ENCODE data around the gene RIN3.
A peak's percentile ranks its signal among the peaks of the same experiment; 100 is the strongest.

Gene RIN3

DNA sequence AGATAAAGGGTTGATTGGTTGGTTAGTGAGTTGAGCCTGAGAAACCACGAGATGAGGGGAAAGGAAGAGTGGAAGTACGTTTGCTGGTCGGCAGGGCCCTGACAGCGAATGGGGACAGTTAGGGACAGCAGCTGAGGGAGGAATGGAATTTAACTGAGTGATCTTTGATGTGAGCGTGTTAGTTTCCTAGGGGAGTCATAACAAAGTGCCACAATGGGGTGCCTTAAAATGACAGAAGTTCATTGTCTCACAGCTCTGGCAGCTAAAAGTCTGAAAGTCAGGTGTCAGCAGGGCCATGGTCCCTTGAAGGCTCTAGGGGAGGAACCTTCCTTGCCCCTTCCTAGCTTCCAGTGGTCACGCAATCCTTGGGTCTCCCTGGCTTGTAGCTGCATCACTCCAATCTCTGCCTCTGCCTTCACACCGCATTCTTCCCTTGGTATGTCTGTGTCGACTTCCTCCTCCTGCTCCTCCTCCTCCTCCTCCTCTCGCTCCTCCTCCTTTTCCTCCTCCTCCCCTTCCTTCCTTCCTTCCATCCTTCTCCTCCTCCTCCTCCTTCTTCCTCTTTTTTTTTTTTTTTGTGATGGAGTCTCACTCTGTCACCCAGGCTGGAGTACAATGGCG, 26.0 kb upstream of the RIN3 start:
- no peak for DNase-seq (ENCODE audit: low read depth, low spot score)

DNA sequence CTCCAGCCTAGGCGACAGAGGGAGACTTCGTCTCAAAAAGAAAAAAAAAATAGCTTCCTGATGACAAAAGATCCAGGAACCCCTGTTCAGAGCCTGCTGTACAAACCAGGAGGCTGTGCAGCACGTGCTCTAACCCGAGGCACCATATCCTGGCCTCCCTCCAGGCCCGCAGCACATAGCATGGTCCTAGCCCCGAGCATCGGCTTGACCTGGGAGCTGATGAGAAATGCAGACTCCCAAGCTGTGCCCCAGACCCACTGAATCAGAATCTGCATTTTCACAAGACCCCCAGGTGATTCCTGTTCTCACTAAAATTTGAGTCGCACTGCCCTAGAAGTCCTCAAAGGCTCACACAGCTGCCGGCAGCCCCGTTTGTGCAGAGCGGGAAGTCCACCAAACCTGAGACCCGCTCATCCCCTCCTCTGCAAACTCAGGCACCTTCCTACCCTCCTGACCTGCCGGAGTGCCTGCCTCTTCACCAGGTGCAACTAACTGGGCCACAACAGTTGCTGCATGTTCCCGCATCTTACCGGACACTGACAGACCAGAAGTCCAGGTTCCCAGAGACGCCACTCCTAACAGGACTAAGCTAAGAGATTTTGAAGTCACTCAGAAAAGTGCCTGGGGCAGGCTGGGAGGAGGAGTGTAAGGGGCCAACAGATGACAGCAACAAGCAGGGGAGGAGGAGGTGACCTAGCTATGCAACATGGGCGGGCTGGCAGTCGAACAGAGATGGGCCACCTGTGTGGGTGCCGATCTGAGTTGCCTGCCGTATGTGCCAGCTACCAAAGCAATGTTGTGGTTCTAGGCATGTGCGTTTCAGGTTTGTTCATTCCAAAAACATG, 24.0 kb upstream of the RIN3 start:
- no peak for DNase-seq (ENCODE audit: low read depth, low spot score)

DNA sequence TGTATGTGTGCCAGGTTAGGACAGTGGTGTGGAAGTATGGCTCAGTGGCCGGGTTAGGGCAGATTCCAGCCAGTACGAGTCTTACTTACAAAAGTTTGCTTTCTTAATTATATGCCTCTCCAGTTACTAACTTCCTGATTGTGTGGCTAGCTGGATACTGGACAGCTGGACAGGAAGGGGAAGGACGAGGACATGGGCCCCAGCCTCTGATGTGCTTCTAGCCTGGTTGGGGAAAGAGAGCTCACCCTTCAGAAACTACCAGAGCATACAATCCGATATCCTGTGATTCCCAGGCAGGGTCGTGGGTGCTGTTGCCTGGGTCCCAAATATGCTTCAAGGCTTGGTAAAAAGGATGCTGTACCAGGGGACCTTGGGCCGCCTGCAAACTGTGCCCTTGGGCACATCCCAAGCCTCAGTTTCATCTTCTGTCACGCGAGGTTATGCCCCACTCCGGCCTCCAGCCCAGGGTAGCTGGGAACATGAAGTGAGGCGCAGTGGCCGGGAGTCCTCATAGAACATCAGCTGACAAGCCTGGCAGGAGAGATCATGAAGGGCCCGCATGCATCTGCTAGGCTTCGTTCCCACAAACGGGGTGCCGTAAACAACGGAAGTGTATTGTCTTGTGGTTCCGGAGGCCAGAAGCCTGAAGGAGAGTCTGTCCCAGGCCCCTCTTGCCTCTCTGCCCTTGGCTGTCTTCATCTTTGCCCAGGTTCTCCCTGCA, 23.2 kb upstream of the RIN3 start:
- no peak for DNase-seq (ENCODE audit: low read depth, low spot score)

DNA sequence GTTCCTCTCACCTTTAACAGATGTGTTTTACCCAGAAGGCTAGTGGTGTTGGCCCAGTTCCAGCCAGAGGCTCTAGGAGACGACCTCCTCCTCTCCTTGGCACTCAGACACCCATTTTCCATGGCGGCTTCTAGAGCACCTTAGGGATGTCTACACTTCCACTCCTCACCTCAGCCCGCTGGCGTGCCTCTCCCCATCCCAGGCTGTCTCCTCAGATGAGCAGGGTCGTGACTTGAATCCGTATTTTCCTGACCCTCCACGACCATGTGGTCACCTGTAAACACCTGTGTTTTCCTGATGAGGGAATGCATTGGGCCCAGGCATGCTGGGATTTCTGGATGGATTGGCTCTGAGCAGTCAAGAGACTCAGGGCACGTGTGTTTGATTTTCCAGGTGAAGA, 21.8 kb upstream of the RIN3 start:
- DNase-seq (ENCODE audit: low read depth, low spot score) = no peak

DNA sequence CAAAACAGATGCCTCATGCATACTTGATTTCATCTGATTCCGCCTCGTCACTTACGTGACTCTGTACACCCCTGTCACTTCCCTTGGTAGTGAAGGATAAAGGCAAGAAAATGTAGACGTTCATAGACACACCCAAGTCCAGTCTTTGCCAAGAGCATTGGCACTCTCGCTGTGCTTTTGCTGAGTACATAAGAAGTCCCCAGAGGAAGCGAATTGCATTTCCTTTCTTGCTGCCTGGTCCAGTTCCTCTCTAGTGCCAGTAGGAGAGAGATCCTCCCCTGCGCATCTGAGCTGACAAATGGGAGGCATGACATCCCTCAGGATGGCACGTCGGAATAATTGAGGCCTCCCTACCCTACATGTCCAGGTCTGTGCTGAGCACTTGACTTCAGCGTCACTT, 21.3 kb upstream of the RIN3 start:
- no peak for DNase-seq (ENCODE audit: low read depth, low spot score)

DNA sequence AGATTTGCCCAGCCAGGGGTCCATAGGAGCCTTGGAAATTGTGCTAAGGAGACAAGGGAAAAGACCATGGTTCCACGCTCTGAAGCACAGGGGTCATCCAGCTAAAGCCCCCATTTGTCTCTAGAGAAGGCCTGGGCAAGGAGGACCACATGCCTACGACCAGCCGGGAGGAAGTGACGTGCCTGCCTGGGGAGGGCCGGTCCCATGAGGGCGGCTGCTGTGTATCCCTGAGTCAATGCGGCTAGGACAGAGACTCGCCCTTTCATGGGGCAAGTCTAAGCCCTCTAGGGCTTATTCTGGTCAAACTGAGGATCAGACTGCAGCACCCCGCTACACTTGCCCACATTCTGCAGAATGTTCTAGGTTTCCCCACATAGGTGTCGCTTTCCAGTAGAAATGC, 20.6 kb upstream of the RIN3 start:
- DNase-seq (ENCODE audit: low read depth, low spot score) = no peak

DNA sequence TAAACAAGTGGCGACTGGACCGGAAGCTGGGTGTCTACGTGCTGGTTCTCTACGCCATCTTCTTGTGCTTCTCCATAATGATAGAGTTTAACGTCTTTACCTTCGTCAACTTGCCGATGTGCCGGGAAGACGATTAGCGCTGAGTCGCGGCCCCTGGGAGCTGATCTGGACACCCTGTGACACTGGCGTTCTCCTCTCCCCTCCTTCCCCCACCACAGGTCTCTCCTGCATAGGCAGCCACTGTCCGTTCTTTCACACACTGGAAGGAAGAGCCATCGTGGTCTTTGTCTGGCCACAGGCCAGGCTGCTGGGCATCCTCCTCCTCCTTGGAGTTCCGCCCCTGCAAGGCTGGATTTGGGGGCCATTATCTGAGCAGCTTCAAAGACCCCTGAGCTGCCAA, 20.1 kb upstream of the RIN3 start:
- DNase-seq (ENCODE audit: low read depth, low spot score) = no peak

DNA sequence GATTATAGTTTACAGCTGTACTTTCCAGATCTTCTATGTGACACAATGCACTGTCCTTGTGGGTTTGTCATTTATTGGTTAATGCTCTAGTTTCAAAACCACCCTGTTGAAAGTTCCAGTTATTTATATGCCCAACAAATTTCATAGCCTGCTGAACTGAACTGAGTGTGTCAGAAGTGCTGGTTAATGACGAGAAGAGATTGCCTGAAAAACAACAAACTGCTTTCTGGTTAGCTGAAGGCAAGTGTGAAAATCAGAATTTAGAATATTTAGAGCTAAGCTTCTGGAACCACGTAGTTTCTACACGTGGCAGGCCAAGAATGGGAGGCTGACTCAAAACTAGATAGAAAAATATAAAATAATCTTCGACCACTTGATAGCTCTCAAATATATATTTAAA, 19.1 kb upstream of the RIN3 start:
- DNase-seq (ENCODE audit: low read depth, low spot score) = no peak

DNA sequence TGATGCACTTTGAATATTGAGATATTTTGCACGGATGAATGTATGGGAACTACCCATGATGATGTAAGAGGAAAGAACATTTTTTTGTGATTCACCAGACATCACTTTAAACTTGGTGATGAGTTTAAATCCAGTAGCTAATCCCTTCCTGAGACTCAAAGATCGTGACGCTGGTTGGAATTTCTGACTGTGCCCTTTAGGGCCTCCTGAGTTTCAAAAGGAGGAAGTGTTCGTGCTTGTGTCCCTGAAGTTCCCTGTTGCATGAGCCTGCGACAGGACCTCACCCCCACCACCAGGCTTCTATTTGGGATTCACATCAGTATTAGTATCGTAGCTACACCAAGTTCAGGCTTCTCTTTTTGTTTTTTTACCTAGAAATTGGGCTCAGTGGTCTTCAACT, 18.6 kb upstream of the RIN3 start:
- DNase-seq (ENCODE audit: low read depth, low spot score) = no peak

DNA sequence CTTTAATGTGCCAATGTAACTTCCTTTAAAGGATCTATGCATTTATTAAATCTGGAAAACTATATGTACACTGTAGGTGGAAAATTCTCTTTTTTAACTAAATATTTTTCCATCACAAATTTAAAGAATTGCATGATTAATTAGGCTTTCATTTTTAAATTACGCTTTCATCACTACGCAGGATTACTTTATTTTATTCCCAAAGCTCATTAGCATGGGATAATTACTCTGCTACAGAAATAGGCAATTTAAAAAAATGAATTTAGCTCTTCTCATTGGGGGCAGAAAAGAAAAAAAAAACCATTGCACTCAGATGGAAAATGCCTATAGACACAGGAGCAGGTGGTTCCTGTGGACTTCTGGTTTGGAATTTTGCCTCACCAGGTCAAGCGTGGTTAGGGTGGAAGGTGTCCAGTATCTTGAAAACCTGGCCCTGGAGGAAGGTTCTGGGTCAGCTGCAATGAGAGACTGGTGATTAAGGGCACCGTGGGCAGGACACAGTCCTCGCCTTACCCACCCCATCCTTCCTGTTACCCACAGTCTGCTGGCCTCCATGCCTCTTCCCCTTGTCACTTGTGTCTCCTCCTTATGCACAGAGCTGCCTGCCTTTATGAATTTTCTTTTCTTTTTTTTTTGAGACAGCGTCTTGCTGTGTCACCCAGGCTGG, 17.3 kb upstream of the RIN3 start:
- no peak for DNase-seq (ENCODE audit: low read depth, low spot score)

DNA sequence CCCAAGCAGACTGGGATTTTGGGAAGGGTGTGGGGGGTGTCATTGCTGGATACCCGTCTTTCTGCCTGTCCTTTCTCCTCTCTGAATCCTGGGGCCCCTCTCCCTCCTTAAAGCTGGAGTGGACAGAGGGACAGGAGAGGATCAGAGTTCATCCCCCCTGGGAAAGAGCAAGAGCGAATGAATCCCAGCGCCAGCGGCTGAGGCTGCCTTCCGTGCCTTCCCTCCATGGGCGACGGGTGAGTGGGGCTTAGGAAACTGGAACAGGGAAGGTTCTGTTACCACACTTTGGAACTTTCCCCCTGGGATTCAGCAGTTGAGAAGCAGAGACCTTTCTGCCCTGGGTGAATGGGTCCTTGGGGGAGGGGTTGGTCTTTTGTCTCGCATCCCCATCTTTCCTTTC, 16.2 kb upstream of the RIN3 start:
- DNase-seq (ENCODE audit: low read depth, low spot score) = no peak

DNA sequence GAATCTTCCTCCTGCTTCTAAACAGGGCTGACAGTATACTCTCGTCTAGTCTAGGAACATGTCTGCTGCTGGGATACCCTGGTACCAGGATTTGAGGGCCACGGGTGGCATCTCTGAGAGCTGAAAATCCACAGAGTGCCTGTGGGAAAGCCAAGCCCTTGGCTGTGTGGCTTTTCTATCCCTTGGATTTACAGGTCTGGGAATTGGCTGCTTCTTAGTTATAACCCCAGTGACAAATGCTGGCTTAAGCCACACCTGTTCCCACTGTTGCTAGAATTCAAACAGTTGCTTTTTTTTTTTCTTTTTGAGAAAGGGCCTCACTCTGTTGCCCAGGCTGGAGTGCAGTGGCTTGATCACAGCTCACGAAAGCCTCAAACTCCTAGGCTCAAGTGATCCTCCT, 14.3 kb upstream of the RIN3 start:
- no peak for DNase-seq (ENCODE audit: low read depth, low spot score)

DNA sequence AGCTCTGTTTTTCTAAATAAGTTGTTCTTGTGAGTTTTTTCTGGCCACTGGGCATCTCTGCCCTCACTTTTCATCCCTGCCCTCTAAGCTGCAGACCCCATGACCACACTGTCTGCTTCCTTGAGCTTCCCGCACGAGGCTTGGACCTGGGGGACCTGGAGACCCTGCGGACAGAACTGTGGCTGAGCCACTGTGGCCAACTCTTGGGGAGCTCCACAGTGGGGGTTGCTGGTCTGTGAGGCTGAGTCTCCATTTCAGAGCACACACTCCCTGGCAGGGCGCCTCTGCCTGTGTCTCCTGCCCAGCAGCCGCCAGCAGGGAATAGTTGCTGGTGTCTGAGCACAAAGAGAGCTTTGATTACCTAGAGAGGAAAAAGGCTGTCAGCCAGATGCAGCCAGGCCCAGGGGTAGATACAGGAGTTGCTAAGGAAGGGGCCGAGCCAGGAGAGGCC, 13.1 kb upstream of the RIN3 start:
- peak; percentile 67 for DNase-seq (ENCODE audit: low read depth, low spot score)

DNA sequence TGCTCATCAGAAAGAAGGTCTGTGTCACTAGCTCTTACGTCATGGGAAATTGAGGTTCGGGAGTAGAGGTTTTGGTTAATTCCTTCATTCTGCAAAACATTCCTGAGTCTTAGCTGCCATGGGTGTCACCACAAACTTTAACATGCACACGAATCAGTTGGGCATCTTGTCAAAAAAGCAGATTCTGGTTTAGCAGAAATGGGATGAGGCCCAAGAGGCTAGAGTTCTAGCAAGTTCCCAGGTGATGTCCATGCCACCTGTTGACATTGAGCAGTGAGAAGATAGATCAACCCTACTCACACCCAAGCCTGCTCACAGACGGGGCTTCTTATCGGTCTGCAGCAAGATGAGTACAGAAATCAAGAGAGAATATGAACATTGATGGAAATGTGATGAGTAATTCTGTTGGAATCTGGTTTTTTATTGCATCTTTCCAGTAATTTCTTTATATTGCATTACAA, 11.7 kb upstream of the RIN3 start:
- peak; percentile 81 for DNase-seq (ENCODE audit: low read depth, low spot score)

DNA sequence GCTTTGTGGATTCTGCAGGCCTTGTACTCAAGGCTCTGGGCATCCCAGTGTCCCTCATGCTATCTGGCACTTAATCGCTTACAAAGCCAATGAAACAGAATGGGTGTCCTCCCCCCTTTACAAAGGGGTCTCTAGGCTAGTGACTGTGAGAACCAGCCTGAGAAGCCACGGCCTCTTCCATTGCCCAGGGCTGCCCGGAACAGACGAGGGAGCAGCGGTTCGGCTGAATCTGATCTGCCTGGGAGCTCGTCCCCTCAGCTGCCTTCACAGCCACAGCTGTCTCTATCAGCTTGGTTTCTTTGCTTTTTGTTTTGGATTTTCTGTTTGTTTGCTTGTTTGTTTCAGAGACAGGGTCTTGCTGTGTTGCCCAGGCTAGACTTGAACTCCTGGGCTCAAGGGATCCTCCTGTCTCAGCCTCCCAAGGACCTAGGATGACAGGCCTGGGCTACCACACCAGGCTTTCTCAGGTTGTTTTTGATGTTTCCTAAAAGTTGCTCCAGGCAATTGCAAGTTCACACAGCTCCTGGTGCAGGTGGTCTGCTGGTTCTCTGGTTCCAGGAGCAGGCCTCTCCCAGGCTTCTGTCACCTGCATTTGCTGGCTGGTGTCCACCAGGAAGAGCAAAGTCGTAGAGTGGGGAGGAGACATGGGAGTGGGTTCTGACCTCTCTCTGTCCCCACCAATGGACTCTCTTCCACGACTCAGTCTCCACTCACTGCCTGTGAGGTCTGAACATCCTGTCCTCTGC, 10.9 kb upstream of the RIN3 start:
- DNase-seq (ENCODE audit: low read depth, low spot score) = no peak

DNA sequence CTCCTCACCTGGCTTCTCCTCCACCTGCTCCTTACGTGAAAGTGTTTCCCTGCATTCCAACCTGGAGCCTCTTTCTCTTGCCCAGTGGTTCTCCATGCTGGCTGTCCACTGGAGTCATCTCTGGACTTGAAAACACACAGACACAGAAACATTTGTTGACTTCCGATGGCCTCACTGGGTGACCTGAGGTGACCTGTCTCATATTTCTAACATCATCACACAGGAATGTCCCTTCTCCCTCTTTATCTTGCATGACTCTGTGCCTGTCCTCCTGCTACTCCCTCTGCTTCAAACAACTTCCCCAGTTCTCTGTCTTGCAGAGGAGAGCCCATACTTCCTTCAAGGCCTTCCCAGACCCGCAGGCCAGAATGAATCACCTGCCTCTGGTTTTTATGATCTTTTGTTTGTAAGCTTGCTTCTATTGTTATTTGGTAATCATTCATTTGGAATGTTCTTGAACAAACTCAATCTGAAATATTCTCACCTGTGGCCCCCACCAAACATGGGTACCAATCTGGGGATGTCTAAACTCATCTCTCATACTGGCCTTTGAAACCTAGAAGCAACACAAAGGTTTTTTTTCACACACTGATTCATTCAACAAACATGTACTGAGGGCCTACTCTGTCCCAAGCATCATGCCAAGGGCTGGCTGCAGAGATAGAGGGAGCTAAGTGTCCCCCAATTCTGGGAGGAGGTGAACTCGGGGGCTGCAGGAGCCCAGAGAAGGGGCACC, 9.7 kb upstream of the RIN3 start:
- peak; percentile 53 for DNase-seq (ENCODE audit: low read depth, low spot score)

DNA sequence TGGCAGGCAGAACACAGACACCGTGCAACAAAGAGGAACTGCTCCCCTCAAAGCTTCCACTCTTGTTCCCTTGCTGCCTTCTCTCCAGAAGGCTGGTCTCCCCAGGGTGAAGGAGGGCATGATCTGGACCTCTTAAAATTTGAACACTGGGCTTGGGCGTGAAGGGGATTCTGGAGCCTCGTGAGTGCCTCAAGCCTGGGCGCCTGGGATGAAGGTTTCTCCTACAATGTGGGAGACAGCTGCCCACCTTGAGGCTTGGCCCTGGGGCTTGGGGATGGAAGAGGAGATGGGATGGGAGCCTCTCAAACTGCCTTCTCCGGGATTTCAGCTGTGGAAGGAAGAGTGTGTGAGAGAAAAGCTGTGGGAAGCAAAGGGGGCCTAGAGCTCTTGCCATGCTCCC, 7.8 kb upstream of the RIN3 start:
- no peak for DNase-seq (ENCODE audit: low read depth, low spot score)

DNA sequence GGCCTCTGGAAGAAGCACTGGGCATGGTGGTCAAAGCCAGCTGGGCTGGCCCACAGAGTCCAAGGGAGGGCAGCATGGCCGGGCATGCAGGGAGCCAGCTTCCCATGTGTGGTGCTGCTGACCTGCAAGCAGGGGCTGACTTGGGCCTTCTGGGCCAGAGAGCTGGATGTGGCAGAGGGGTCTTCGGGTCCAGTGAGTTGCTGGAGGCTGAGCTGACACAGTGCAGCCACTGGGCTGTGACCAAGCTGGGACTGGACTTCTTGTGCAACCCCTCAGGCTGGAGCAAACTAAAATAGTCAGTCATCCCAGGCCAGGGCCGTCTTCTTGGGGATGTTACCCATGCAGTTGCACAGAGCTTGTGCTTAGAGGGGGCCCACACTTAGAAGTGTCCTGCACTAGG, 7.3 kb upstream of the RIN3 start:
- no peak for DNase-seq (ENCODE audit: low read depth, low spot score)

DNA sequence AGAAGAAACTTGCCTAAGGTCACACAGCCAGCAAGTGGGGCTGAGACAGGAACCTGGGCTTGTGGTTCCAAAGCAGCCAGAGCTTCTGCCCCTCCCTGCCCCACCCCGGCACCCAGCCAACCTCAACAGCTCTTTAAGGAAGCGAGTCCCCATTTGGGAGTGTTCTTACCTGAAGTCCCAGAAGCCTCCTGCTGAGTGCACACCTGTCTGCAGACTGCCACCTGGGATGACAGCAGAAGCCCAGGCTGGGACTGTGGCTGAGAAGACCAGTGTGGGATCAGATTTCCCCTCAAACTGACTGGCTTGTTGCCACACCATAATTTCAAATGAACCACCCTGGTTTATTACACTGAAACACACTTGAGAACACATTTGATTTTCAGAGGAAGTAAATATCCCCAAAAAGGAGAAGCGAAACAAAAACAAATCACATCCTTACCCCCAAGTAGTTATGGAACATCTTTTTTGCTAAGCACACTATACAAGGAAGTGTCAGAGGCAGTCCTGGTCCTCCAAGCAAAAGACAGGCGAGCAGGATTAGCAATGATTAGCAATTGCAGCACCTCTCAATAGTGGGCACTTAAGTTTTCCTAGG, 6.3 kb upstream of the RIN3 start:
- DNase-seq (ENCODE audit: low read depth, low spot score) = no peak

DNA sequence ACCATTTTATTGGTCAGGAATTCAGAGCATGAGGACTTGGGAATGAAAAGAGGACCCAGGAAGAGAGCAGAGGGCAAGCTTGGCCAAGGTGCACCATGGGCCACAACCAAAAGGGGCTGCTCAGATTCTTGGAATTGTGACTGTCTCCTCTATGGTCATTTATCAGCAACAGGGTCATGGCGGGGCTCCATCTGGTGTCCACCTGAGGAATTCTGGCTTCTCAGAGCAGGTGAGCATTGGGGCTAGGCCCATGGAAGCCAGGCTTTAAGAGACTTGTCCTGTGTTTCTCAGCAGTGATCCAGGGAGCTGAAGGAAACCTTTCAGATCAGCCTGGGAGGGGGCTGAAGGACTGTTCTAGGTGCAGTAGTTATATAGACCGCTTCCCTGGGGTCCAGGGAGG, 2.6 kb upstream of the RIN3 start:
- DNase-seq (ENCODE audit: low read depth, low spot score) = no peak
